GM13977 (cell line): ENCODE measurements around the gene MEIS2.

Experiments used
- DNase-seq: peaks from one replicate; pipeline ENCODE4 v3.0.0; 2012; ENCODE audit warnings: low spot score
- CTCF ChIP-seq: IDR thresholded peaks from 2 replicates; pipeline ENCODE4 v1.5.1; 2012; ENCODE audit warnings: mild to moderate bottlenecking, control low read depth; ENCODE audit not compliant: insufficient read depth; ENCODE audit errors: extremely low read depth, missing control alignments
- in situ Hi-C: fragments of 300-500 bp; cut with MboI; formaldehyde crosslinking; loops from one replicate; pipeline ENCODE4 v1.12.0; 2022; ENCODE audit warnings: low sequenced_read_pairs, low pct_unique_long_range_greater_than_20kb, mixed read lengths, inconsistent platforms; ENCODE audit not compliant: unreplicated experiment

MEIS2 gene

GRCh38 chr15:36965570-36966342 lies 134.6 kb downstream of the MEIS2 start:
- no peak for DNase-seq
- TF ChIP-seq CTCF: no peak
- in situ Hi-C loops: no loop called here

GRCh38 chr15:36964626-36965025 lies 135.7 kb downstream of the MEIS2 start:
- no peak for DNase-seq
- in situ Hi-C loops: no loop called here
- TF ChIP-seq CTCF: no peak

GRCh38 chr15:36961956-36962355 lies 138.4 kb downstream of the MEIS2 start:
- no peak for DNase-seq
- TF ChIP-seq CTCF: no peak
- in situ Hi-C loops: no loop called here

- DNase-seq: no peak
- no peak for TF ChIP-seq CTCF
- in situ Hi-C loops: no loop called here
Measured at GRCh38 chr15:36960947-36961227, 139.5 kb downstream of the MEIS2 start.

GRCh38 chr15:36960179-36960946 lies 140.0 kb downstream of the MEIS2 start:
- in situ Hi-C loops: no loop called here
- DNase-seq: no peak
- no peak for TF ChIP-seq CTCF

GRCh38 chr15:36959746-36960145 lies 140.6 kb downstream of the MEIS2 start:
- no peak for DNase-seq
- in situ Hi-C loops: no loop called here
- TF ChIP-seq CTCF: no peak
